DND-41 (cell line): ENCODE results near the gene NPNT.

Experiments used
- CTCF ChIP-seq: IDR thresholded peaks from 2 replicates; pipeline ENCODE4 v1.5.1; 2012; ENCODE audit warnings: borderline replicate concordance, low read length, moderate library complexity, mild to moderate bottlenecking; ENCODE audit not compliant: poor library complexity, severe bottlenecking; ENCODE audit errors: extremely low read depth
- EZH2 ChIP-seq: IDR thresholded peaks from 3 replicates; pipeline ENCODE4 v1.6.1; 2012; ENCODE audit warnings: borderline replicate concordance, low read depth, mild to moderate bottlenecking, moderate library complexity, low read length, inconsistent platforms; ENCODE audit not compliant: severe bottlenecking

- TF ChIP-seq CTCF (no peak), EZH2 (no peak)
Measured at GRCh38 chr4:105936901-105937300, 41.6 kb downstream of the NPNT start.
